Skeletal muscle tissue (tissue), 4 donors: ENCODE results near the gene AADACL3. TPM values are rescaled to one million over a fixed set of nuclear protein-coding genes. Genes with fewer than 3 reads are reported as not detected.

Experiments used
- H3K27ac ChIP-seq: one replicate; pipeline ENCODE4 v1.7.0; 2013; ENCODE audit warnings: mild to moderate bottlenecking, low read depth, low read length, inconsistent platforms
- H3K27me3 ChIP-seq, 3 donors: one replicate each; pipeline ENCODE4 v1.7.0; 2013; ENCODE audit warnings: low read length in 3 of 3; ENCODE audit not compliant: control insufficient read depth in 3 of 3, insufficient read depth in 3 of 3
- H3K36me3 ChIP-seq, 3 donors: one replicate each; pipeline ENCODE4 v1.7.0; 2013; ENCODE audit warnings: low read length in 3 of 3; ENCODE audit not compliant: control insufficient read depth in 3 of 3, insufficient read depth in 3 of 3
- H3K4me1 ChIP-seq, 3 donors: one replicate each; pipeline ENCODE4 v1.7.0; 2013; ENCODE audit warnings: low read length in 3 of 3, mild to moderate bottlenecking in 3 of 3; ENCODE audit not compliant: control insufficient read depth in 3 of 3, insufficient read depth in 3 of 3
- H3K4me3 ChIP-seq, 3 donors: one replicate each; pipeline ENCODE4 v1.7.0; 2013; ENCODE audit warnings: low read length in 3 of 3
- H3K9ac ChIP-seq, 3 donors: one replicate each; pipeline ENCODE4 v1.7.0; 2013; ENCODE audit warnings: low read length in 3 of 3, mild to moderate bottlenecking in 3 of 3, moderate library complexity in 2 of 3, low read depth in 1 of 3
- H3K9me3 ChIP-seq, 3 donors: one replicate each; pipeline ENCODE4 v1.7.0; 2013; ENCODE audit warnings: low read length in 3 of 3; ENCODE audit not compliant: control insufficient read depth in 3 of 3
- total RNA-seq: library from RNA; depleted of rRNA; stranded (reverse); fragments of >200 nt; gene quantifications from one replicate; pipeline ENCODE4 v1.2.3, GENCODE V29; 2014
- donor health status: Osteomylitis.

The AADACL3 gene
- total RNA-seq, 1 donor from 2014 or later = not detected

- Histone ChIP-seq H3K4me1 (peaks cover 0 to 13% (median 0%) of the 10 kb centered on the region in 3 donors), H3K4me3 (peak overlapping the region in 2 of 3 donors; percentile 0 to 46), H3K27me3 (no peaks in the 10 kb centered on the region), H3K36me3 (no peaks in the 10 kb centered on the region), H3K9ac (no peak overlapping the region), H3K27ac (peak overlapping the region; percentile 62), H3K9me3 (peaks cover 0 to 1% (median 0%) of the 10 kb centered on the region in 3 donors)
Measured at GRCh38 chr1:12692967-12693782, 22.7 kb upstream of the AADACL3 start.

- Histone ChIP-seq H3K27ac (no peak overlapping the region), H3K4me3 (no peak overlapping the region), H3K27me3 (no peaks in the 10 kb centered on the region), H3K9me3 (peaks cover 0 to 3% (median 0%) of the 10 kb centered on the region in 3 donors), H3K36me3 (no peaks in the 10 kb centered on the region), H3K4me1 (peaks cover 0 to 13% (median 0%) of the 10 kb centered on the region in 3 donors), H3K9ac (no peak overlapping the region)
Measured at GRCh38 chr1:12696658-12697057, 19.3 kb upstream of the AADACL3 start.

DNA sequence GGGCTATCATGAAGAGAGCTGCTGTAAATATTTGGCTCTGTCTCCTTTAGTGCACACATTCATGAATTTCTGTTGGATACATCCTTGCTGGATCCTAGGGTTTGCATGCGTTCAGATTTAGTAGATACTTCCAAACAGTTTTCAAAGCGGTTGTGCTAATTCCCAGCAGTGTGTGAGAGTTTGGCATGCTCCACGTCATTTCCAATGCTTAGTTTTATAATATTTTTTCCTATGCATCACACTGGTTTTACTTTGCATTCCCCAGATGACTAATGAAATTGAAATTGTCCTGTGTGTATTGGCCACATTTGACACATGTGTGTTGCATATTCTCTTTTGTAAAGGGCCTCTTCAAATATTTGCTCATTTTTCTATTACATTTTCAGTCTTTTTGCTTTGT is 18.5 kb upstream of the AADACL3 start:
- Histone ChIP-seq H3K9me3 (peaks cover 0 to 3% (median 0%) of the 10 kb centered on the region in 3 donors), H3K4me1 (peaks cover 0 to 9% (median 0%) of the 10 kb centered on the region in 3 donors), H3K9ac (no peak overlapping the region), H3K4me3 (no peak overlapping the region), H3K36me3 (no peaks in the 10 kb centered on the region), H3K27ac (no peak overlapping the region), H3K27me3 (no peaks in the 10 kb centered on the region)

GRCh38 chr1:12703821-12704451 is 12.0 kb upstream of the AADACL3 start:
- Histone ChIP-seq H3K27ac (no peak overlapping the region), H3K4me1 (no peaks in the 10 kb centered on the region)

DNA sequence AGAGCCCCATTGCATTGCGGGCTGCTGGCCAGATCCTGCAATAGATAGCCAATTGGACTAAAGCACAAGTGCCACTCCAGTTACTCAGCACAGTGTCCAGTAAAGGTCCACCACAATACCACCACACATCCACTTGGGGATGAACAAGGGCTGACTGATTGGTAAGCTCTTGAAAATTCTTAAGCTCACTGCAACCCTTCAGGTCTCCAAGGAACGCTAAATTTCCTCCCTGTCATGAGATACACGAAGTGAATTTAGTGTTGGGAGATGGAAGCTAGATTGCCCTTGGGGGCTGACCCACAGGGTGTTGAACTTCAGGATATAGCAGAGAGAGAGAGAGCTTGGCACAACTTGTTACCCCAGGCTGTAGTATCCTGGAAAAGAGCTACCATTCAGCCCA is 9.8 kb upstream of the AADACL3 start:
- no peaks in the 10 kb centered on the region for H3K4me1 ChIP-seq
- H3K27ac ChIP-seq = no peak overlapping the region
- no peaks in the 10 kb centered on the region for H3K27me3 ChIP-seq
- no peak overlapping the region for H3K9ac ChIP-seq
- H3K9me3 ChIP-seq = peaks cover 0 to 6% (median 0%) of the 10 kb centered on the region in 3 donors
- H3K36me3 ChIP-seq = no peaks in the 10 kb centered on the region
- no peak overlapping the region for H3K4me3 ChIP-seq

More at GRCh38 chr1:12703821-12704451, 12.0 kb upstream of the AADACL3 start:
- H3K9me3 ChIP-seq = peaks cover 0 to 6% (median 0%) of the 10 kb centered on the region in 3 donors
- no peak overlapping the region for H3K4me3 ChIP-seq
- no peak overlapping the region for H3K9ac ChIP-seq
- no peaks in the 10 kb centered on the region for H3K27me3 ChIP-seq
- H3K36me3 ChIP-seq = no peaks in the 10 kb centered on the region

DNA sequence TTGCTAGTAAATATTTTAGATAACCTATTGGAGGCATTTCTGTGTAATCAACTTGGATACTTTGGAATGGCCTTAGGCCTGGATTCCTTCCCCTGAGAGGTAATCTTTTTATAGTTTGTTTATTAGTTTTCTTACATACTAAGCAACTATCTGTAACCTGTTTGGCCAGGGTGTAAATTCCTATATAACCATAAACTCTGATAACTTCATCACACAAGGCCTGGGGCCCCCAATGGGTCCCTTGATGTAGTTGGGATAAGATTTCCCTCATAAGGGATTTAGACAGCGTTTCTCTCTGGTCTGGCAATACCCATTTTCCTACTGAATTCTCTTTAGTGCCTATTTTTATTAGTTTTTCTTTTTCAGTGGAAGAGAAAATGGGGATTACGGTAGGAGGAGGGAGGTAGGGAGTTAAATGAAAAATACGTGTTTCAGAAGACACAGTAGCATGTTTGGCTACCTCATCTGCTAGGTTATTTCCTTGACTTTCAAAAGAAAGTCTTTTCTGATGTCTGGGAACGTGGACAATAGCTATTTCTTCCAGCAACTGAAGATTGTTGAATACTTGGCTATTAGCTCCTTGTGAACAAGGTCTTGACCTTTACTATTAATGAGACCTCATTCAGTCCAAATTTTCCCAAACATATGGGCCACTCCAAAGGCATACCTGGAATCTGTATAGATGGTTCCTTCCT is 7.4 kb upstream of the AADACL3 start:
- Histone ChIP-seq H3K4me3 (no peak overlapping the region), H3K27me3 (no peaks in the 10 kb centered on the region), H3K4me1 (no peaks in the 10 kb centered on the region), H3K9me3 (peaks cover 0 to 4% (median 0%) of the 10 kb centered on the region in 3 donors), H3K9ac (no peak overlapping the region), H3K36me3 (no peaks in the 10 kb centered on the region), H3K27ac (no peak overlapping the region)

GRCh38 chr1:12709091-12709491 is 6.8 kb upstream of the AADACL3 start:
- Histone ChIP-seq H3K36me3 (no peaks in the 10 kb centered on the region), H3K4me3 (no peak overlapping the region), H3K27ac (no peak overlapping the region), H3K9ac (no peak overlapping the region), H3K27me3 (no peaks in the 10 kb centered on the region), H3K9me3 (no peaks in the 10 kb centered on the region), H3K4me1 (no peaks in the 10 kb centered on the region)

GRCh38 chr1:12709696-12710095 is 6.2 kb upstream of the AADACL3 start:
- Histone ChIP-seq H3K9me3 (no peaks in the 10 kb centered on the region), H3K27me3 (no peaks in the 10 kb centered on the region), H3K9ac (no peak overlapping the region), H3K36me3 (no peaks in the 10 kb centered on the region), H3K27ac (no peak overlapping the region), H3K4me3 (no peak overlapping the region), H3K4me1 (no peaks in the 10 kb centered on the region)

DNA sequence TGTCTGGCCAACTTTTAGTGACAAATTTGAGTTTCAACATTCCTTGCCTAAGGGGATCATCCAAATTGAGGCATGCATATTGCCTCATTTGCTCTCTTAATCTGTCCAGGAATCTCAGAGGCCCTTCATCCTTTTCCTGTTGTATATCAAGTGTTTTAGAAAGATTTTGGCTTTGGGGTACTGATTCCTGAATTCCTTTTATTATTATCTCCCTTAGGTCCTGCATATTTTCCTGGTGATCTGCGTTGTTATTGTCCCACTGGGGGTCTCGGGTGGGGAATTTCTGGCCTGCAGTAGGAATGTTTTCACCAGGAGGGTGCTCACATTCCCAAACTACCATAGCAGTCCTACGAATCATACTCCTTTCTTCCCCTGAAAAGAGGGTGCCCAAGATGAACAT is 4.4 kb upstream of the AADACL3 start:
- Histone ChIP-seq H3K27ac (no peak overlapping the region), H3K4me3 (no peak overlapping the region), H3K9ac (no peak overlapping the region), H3K36me3 (no peaks in the 10 kb centered on the region), H3K9me3 (no peaks in the 10 kb centered on the region), H3K27me3 (peaks cover 0 to 4% (median 0%) of the 10 kb centered on the region in 3 donors), H3K4me1 (no peaks in the 10 kb centered on the region)

- H3K9me3 ChIP-seq = no peaks in the 10 kb centered on the region
- H3K36me3 ChIP-seq = no peaks in the 10 kb centered on the region
- H3K27ac ChIP-seq = no peak overlapping the region
- H3K4me3 ChIP-seq = no peak overlapping the region
- H3K9ac ChIP-seq = no peak overlapping the region
- no peaks in the 10 kb centered on the region for H3K4me1 ChIP-seq
- H3K27me3 ChIP-seq = peaks cover 0 to 4% (median 0%) of the 10 kb centered on the region in 3 donors
Measured at GRCh38 chr1:12712076-12712475, 3.8 kb upstream of the AADACL3 start.
